Esophagus muscularis mucosa (tissue), 4 donors: ENCODE measurements around the gene TUB. TPM values are rescaled to one million over a fixed set of nuclear protein-coding genes. Genes with fewer than 3 reads are reported as not detected.

Source experiments
- DNase-seq: peaks from one replicate; pipeline ENCODE4 v3.0.0-alpha.2; 2017; ENCODE audit errors: extremely low spot score
- H3K27ac ChIP-seq, 4 donors: fragments of 200-600 bp; sonication (generic); replicated peaks in 1 of 4; 1 replicate in 3 of 4; 2 replicates in 1 of 4; pipeline ENCODE4 v1.5.1; 2016 to 2019; ENCODE audit warnings: mild to moderate bottlenecking in 1 of 4
- H3K27me3 ChIP-seq, 4 donors: fragments of 200-600 bp; sonication (generic); one replicate each; pipeline versions ENCODE4 v1.5.1 to v1.6.0; 2016 to 2019
- H3K36me3 ChIP-seq, 4 donors: fragments of 200-600 bp; sonication (generic); one replicate each; pipeline ENCODE4 v1.5.1; 2016 to 2019
- H3K4me1 ChIP-seq, 4 donors: fragments of 200-600 bp; sonication (generic); one replicate each; pipeline ENCODE4 v1.5.1; 2016 to 2019
- H3K4me3 ChIP-seq, 4 donors: fragments of 200-600 bp; sonication (generic); 1 replicate in 2 of 4; 2 replicates in 2 of 4; pipeline ENCODE4 v1.5.1; 2016 to 2019; ENCODE audit warnings: mild to moderate bottlenecking in 4 of 4, moderate library complexity in 1 of 4
- H3K9me3 ChIP-seq, 4 donors: fragments of 200-600 bp; sonication (generic); 1 replicate in 3 of 4; 2 replicates in 1 of 4; pipeline ENCODE4 v1.5.1; 2016 to 2019
- EP300 ChIP-seq: sonication (generic); formaldehyde crosslinking; IDR thresholded peaks from one replicate; pipeline ENCODE4 v1.6.1; 2017; ENCODE audit warnings: antibody characterized with exemption
- POLR2A ChIP-seq: fragments of 450-650 bp; IDR thresholded peaks from one replicate; pipeline ENCODE4 v1.6.1; 2017; ENCODE audit warnings: antibody characterized with exemption, moderate library complexity, mild to moderate bottlenecking, low read depth
- POLR2AphosphoS5 ChIP-seq, 2 donors: sonication (generic); formaldehyde crosslinking; IDR thresholded peaks; one replicate each; pipeline ENCODE4 v1.6.1; 2017; ENCODE audit warnings: antibody characterized with exemption in 2 of 2
- WGBS: methylation state at CpG from one replicate; pipeline ENCODE4 v1.1.5; 2018; 5-methylcytosine and 5-hydroxymethylcytosine counted together
- intact Hi-C: fragments of 100-400 bp; cut with DNase I; formaldehyde crosslinking; loops from one replicate; pipeline ENCODE4 v1.15.1; 2023
- total RNA-seq, 4 donors: library from RNA; depleted of rRNA; stranded (reverse); fragments of >200 nt; gene quantifications; one replicate each; pipeline versions ENCODE4 v1.1.0 to v1.2.1, GENCODE V29; 2016
- TF ChIP-seq, protein P1 (sequence below), 3 experiments: fragments of 200-600 bp in 2 of 3; fragments of 450-650 bp in 1 of 3; sonication (generic) in 2 of 3; IDR thresholded peaks; one replicate each; pipeline ENCODE4 v1.5.1; 2017 to 2019; ENCODE audit warnings: antibody characterized with exemption in 3 of 3, mild to moderate bottlenecking in 2 of 3, moderate library complexity in 1 of 3

Gene TUB
- total RNA-seq, 4 donors from 2014 or later, result 8.3 to 18.3 (median 12.1) TPM

DNA sequence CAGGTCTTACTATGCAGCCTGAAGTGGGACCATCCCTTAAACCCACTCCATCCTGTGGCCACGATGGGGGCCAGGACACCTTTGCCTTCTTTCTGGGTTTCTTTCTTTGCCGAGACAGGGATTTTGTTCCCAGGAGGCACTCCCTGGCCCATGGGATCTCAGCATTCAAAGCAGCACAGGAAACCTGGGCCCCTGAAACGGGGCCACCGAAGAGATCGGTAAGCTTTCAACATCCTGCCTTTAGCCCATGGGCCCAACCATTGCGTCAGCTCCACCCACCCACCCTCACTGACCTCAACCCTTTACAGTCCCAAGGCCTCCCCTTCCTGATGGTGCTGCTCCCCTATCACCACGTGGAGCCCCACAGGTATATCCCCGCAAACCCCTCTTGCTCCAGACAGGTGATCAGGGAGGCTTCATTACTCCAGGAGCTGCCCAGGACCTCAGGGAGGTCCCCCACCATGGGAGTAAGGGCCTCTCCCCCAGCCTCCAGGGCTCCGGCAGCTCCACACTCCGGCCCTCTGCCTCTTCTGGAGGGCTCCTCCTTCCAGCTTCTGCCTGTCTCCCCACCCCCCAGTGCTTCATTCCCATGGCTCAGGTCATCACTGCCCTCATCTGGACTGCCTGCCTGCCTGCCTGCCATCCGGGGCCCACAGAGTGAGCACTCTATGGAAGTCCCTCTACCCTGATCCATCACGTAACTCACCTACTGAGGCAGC, 42.0 kb upstream of the TUB start:
- Histone ChIP-seq H3K4me3 (no peak overlapping the region), H3K9me3 (no peaks in the 10 kb centered on the region), H3K27me3 (no peaks in the 10 kb centered on the region), H3K4me1 (peaks cover 0 to 16% (median 0%) of the 10 kb centered on the region in 4 donors), H3K36me3 (no peaks in the 10 kb centered on the region), H3K27ac (no peak overlapping the region)
- TF ChIP-seq POLR2A, result no peak
- TF ChIP-seq EP300, result no peak
- TF ChIP-seq, protein P1, sequence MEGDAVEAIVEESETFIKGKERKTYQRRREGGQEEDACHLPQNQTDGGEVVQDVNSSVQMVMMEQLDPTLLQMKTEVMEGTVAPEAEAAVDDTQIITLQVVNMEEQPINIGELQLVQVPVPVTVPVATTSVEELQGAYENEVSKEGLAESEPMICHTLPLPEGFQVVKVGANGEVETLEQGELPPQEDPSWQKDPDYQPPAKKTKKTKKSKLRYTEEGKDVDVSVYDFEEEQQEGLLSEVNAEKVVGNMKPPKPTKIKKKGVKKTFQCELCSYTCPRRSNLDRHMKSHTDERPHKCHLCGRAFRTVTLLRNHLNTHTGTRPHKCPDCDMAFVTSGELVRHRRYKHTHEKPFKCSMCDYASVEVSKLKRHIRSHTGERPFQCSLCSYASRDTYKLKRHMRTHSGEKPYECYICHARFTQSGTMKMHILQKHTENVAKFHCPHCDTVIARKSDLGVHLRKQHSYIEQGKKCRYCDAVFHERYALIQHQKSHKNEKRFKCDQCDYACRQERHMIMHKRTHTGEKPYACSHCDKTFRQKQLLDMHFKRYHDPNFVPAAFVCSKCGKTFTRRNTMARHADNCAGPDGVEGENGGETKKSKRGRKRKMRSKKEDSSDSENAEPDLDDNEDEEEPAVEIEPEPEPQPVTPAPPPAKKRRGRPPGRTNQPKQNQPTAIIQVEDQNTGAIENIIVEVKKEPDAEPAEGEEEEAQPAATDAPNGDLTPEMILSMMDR (IDR thresholded peaks at IDR 0.05), result no peak
- TF ChIP-seq POLR2AphosphoS5 (IDR thresholded peaks at IDR 0.05), result no peak
- no peak for DNase-seq
- intact Hi-C loops, result no loop called here
- 93% methylated on average over 6 of the region's 12 CpGs for WGBS

DNA sequence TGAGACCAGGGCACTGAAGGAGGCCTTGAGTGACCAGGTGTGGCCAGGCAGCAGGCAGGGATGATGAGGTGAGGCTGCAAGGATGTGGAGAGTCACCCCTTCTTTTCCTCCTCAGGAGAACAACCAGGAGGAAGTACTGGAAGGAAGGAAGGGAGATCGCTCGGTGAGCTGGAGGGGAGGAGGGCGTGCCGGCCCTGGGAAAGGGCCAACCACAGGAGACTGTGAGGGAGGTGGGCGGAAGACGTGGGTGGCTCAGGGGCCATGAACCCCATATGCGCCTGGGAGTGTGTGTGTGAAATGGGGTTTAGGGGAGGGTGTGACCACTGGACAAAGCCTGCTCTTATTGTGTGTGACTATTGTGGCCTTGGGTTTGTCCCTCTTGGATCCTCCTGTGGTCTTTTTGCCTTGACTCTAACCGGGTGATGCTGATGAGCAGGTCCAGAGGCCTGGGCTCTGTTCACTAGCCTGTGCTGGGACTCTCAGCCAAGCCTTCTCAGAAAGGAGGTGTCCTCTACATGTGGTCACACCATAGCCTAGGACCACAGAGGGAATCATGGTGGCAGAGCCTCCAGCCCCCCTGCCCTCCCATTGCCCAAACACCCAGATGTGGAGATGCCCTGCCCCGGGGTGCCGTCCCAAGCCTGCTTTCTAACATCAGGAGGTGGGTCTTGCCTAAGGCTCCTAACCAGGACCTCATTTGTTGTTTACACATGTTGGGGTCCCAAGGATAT, 41.3 kb upstream of the TUB start:
- Histone ChIP-seq H3K36me3 (no peaks in the 10 kb centered on the region), H3K27me3 (no peaks in the 10 kb centered on the region), H3K27ac (no peak overlapping the region), H3K4me1 (peaks cover 0 to 8% (median 0%) of the 10 kb centered on the region in 4 donors), H3K4me3 (no peak overlapping the region), H3K9me3 (no peaks in the 10 kb centered on the region)
- DNase-seq, result no peak
- TF ChIP-seq POLR2A, result no peak
- TF ChIP-seq, protein P1 (IDR thresholded peaks at IDR 0.05), result no peak
- no peak for TF ChIP-seq EP300
- no peak for TF ChIP-seq POLR2AphosphoS5 (IDR thresholded peaks at IDR 0.05)
- 85% methylated on average over 8 of the region's 10 CpGs for WGBS
- intact Hi-C loops, result no loop called here

DNA sequence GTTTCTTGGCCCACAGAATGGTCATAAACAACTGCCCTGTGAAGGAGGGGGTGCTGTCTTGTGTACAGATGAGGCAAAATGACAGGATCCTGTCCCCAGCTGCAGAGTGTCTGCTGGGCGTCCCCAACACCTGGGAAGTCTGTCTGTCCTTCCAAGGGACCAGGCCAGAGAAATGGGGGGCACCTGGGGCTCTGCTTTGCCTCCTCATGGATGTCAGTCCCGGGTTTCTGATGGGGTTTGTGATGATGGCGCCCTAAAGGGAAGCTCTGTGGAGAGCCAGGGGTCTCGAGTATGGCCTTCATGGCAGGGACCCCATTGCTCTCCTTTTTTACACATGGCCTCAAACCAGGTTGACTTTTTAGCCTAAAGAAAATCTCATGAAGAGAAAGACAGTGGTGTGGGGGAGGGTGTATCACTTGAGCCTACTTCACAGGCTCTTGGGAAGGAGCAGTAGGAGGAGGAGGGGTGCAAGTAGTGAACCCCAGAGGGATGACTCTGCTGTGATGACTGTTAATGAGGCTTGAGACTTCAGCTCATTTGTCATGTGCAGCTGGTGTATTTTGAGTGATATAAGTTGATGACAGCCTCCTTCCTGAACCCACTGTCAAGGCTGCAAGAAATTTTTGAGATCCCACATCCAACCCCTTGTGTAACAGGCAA, 40.6 kb upstream of the TUB start:
- no peak for DNase-seq
- no peak overlapping the region for H3K27ac ChIP-seq
- WGBS, result 91% methylated on average over 3 of the region's 4 CpGs
- intact Hi-C loops, result no loop called here
- H3K27me3 ChIP-seq, result no peaks in the 10 kb centered on the region
- H3K4me1 ChIP-seq, result peaks cover 0 to 2% (median 0%) of the 10 kb centered on the region in 4 donors
- H3K4me3 ChIP-seq, result no peak overlapping the region
- TF ChIP-seq, protein P1 (IDR thresholded peaks at IDR 0.05), result no peak
- no peak for TF ChIP-seq POLR2AphosphoS5 (IDR thresholded peaks at IDR 0.05)
- TF ChIP-seq POLR2A, result no peak
- no peak for TF ChIP-seq EP300
- no peaks in the 10 kb centered on the region for H3K9me3 ChIP-seq
- no peaks in the 10 kb centered on the region for H3K36me3 ChIP-seq

DNA sequence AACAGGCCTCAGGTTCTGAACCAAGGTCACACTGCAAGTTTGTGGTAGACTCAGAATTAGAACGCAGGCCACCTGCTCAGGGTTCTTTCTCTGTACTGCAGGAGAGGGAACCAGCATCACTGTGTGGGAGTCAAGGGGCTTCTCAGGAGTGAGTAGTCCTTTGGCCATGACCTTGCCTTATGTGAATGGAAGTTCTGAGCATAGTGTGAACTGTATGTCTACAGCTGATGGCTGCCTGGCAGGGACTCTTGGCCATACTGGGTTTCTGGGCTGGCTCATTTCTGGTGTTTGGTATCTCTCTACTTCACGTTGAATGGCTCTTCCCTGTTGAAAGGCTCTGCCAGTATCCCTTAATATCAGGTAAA, 40.1 kb upstream of the TUB start:
- no peaks in the 10 kb centered on the region for H3K36me3 ChIP-seq
- intact Hi-C loops, result no loop called here
- no peaks in the 10 kb centered on the region for H3K4me1 ChIP-seq
- no peak overlapping the region for H3K4me3 ChIP-seq
- TF ChIP-seq POLR2A (no peak), EP300 (no peak)
- TF ChIP-seq, protein P1 (IDR thresholded peaks at IDR 0.05), result no peak
- H3K27ac ChIP-seq, result no peak overlapping the region
- no peak for DNase-seq
- H3K9me3 ChIP-seq, result no peaks in the 10 kb centered on the region
- no peaks in the 10 kb centered on the region for H3K27me3 ChIP-seq
- 97% methylated on average over 2 of the region's 2 CpGs for whole genome bisulfite sequencing
